H9 (cell line): ENCODE measurements around the gene STIM2. TPM values are rescaled to one million over a fixed set of nuclear protein-coding genes. Genes with fewer than 3 reads are reported as not detected.

Experiments
- DNase-seq: peaks from one replicate; pipeline ENCODE4 v3.0.0-alpha.2; 2017
- H2AFZ ChIP-seq: one replicate; pipeline ENCODE4 v1.6.1; 2013; ENCODE audit warnings: mild to moderate bottlenecking, low read length, control low read depth, moderate library complexity
- H2AK5ac ChIP-seq: 2 replicates; pipeline ENCODE4 v1.6.1; 2013; ENCODE audit warnings: low read length, control low read depth, mixed read lengths; ENCODE audit not compliant: insufficient read length
- H2BK120ac ChIP-seq: one replicate; pipeline ENCODE4 v1.6.1; 2013; ENCODE audit warnings: low read depth, mild to moderate bottlenecking, low read length, control low read depth, inconsistent platforms; ENCODE audit not compliant: poor library complexity, severe bottlenecking
- H2BK12ac ChIP-seq: 2 replicates; pipeline ENCODE4 v1.6.1; 2013; ENCODE audit warnings: low read length, control low read depth, mixed read lengths, low read depth; ENCODE audit not compliant: insufficient read length
- H2BK15ac ChIP-seq: 2 replicates; pipeline ENCODE4 v1.6.1; 2013; ENCODE audit warnings: low read depth, low read length, control low read depth
- H2BK20ac ChIP-seq: one replicate; pipeline ENCODE4 v1.6.1; 2013; ENCODE audit warnings: low read depth, mild to moderate bottlenecking, low read length, control low read depth, inconsistent platforms; ENCODE audit not compliant: poor library complexity, severe bottlenecking
- H2BK5ac ChIP-seq: 2 replicates; pipeline ENCODE4 v1.6.1; 2013; ENCODE audit warnings: low read length, control low read depth, mixed read lengths; ENCODE audit not compliant: insufficient read length
- H3K14ac ChIP-seq: 2 replicates; pipeline ENCODE4 v1.6.1; 2013; ENCODE audit warnings: low read length, control low read depth; ENCODE audit not compliant: insufficient read depth
- H3K18ac ChIP-seq: 2 replicates; pipeline ENCODE4 v1.6.1; 2013; ENCODE audit warnings: low read depth, mild to moderate bottlenecking, mixed read lengths, low read length, control low read depth; ENCODE audit not compliant: insufficient read length
- H3K23ac ChIP-seq: 2 replicates; pipeline ENCODE4 v1.6.1; 2013; ENCODE audit warnings: low read length, control low read depth, mixed read lengths, low read depth; ENCODE audit not compliant: insufficient read length
- H3K23me2 ChIP-seq: 2 replicates; pipeline ENCODE4 v1.6.1; 2013; ENCODE audit warnings: low read depth, mild to moderate bottlenecking, mixed read lengths, low read length, control low read depth; ENCODE audit not compliant: insufficient read length, poor library complexity, severe bottlenecking
- H3K27ac ChIP-seq: 2 replicates; pipeline ENCODE4 v1.5.1; 2013; ENCODE audit warnings: low read length, control low read depth, mixed read lengths, low read depth; ENCODE audit not compliant: insufficient read length
- H3K27me3 ChIP-seq: 2 replicates; pipeline ENCODE4 v1.6.1; 2013; ENCODE audit warnings: low read length, control low read depth, inconsistent platforms; ENCODE audit not compliant: insufficient read depth
- H3K4ac ChIP-seq: 2 replicates; pipeline ENCODE4 v1.6.1; 2013; ENCODE audit warnings: low read depth, mild to moderate bottlenecking, control low read depth, inconsistent platforms, low read length, moderate library complexity
- H3K4me1 ChIP-seq: 2 replicates; pipeline ENCODE4 v1.6.1; 2013; ENCODE audit warnings: low read length, control low read depth, inconsistent platforms; ENCODE audit not compliant: insufficient read depth
- H3K4me2 ChIP-seq: 2 replicates; pipeline ENCODE4 v1.6.1; 2013; ENCODE audit warnings: low read length, control low read depth, mixed read lengths; ENCODE audit not compliant: insufficient read length, insufficient read depth
- H3K56ac ChIP-seq: 2 replicates; pipeline ENCODE4 v1.6.1; 2013; ENCODE audit warnings: low read depth, mild to moderate bottlenecking, mixed read lengths, low read length, control low read depth; ENCODE audit not compliant: insufficient read length
- H3K79me1 ChIP-seq: 2 replicates; pipeline ENCODE4 v1.6.1; 2013; ENCODE audit warnings: low read depth, mild to moderate bottlenecking, moderate library complexity, low read length, control low read depth, inconsistent platforms; ENCODE audit not compliant: insufficient read depth, poor library complexity, severe bottlenecking
- H3K79me2 ChIP-seq: 2 replicates; pipeline ENCODE4 v1.6.1; 2013; ENCODE audit warnings: low read length, control low read depth, inconsistent platforms; ENCODE audit not compliant: insufficient read depth
- H3K9ac ChIP-seq: 2 replicates; pipeline ENCODE4 v1.6.1; 2013; ENCODE audit warnings: low read length, control low read depth, mixed read lengths; ENCODE audit not compliant: insufficient read length; ENCODE audit errors: extremely low read depth
- H3K9me3 ChIP-seq: one replicate; pipeline ENCODE4 v1.6.1; 2013; ENCODE audit warnings: low read depth, low read length, inconsistent platforms; ENCODE audit not compliant: control insufficient read depth
- H3T11ph ChIP-seq: one replicate; pipeline ENCODE4 v1.6.1; 2013; ENCODE audit warnings: mild to moderate bottlenecking, low read length, control low read depth, inconsistent platforms
- H4K20me1 ChIP-seq: one replicate; pipeline ENCODE4 v1.6.1; 2013; ENCODE audit not compliant: control insufficient read depth, insufficient read length, insufficient read depth
- H4K5ac ChIP-seq: 2 replicates; pipeline ENCODE4 v1.6.1; 2013; ENCODE audit warnings: low read depth, mild to moderate bottlenecking, mixed read lengths, low read length, control low read depth; ENCODE audit not compliant: insufficient read length
- H4K8ac ChIP-seq: replicated peaks from 2 replicates; pipeline ENCODE4 v1.6.1; 2013; ENCODE audit warnings: low read length, control low read depth, mixed read lengths, low read depth; ENCODE audit not compliant: insufficient read length
- H4K91ac ChIP-seq: 2 replicates; pipeline ENCODE4 v1.6.1; 2013; ENCODE audit warnings: low read depth, mild to moderate bottlenecking, moderate library complexity, mixed read lengths, low read length, control low read depth; ENCODE audit not compliant: insufficient read length
- H3K27ac Mint-ChIP-seq, 3 experiments: 2 replicates in 2 of 3; 3 replicates in 1 of 3; pipeline ENCODE4 v1.8.0; 2020 to 2021; ENCODE audit warnings: mixed read lengths in 3 of 3, mild to moderate bottlenecking in 1 of 3, moderate library complexity in 1 of 3
- H3K27me3 Mint-ChIP-seq: 2 replicates; pipeline ENCODE4 v1.8.0; 2021; ENCODE audit warnings: low read depth, mild to moderate bottlenecking, moderate library complexity, mixed read lengths
- H3K36me3 Mint-ChIP-seq, 3 experiments: 2 replicates in 2 of 3; 3 replicates in 1 of 3; pipeline ENCODE4 v1.8.0; 2020 to 2021; ENCODE audit warnings: low read depth in 3 of 3, mixed read lengths in 3 of 3; ENCODE audit not compliant: insufficient read depth in 1 of 3
- H3K4me1 Mint-ChIP-seq, 2 experiments: 2 replicates each; pipeline ENCODE4 v1.8.0; 2020; ENCODE audit warnings: mixed read lengths in 2 of 2
- H3K4me3 Mint-ChIP-seq, 2 experiments: 2 replicates in 1 of 2; 3 replicates in 1 of 2; pipeline ENCODE4 v1.8.0; 2020 to 2021; ENCODE audit warnings: mild to moderate bottlenecking in 2 of 2, mixed read lengths in 2 of 2, moderate library complexity in 1 of 2
- H3K9me3 Mint-ChIP-seq, 2 experiments: 2 replicates in 1 of 2; 3 replicates in 1 of 2; pipeline ENCODE4 v1.8.0; 2020; ENCODE audit warnings: mild to moderate bottlenecking in 2 of 2, mixed read lengths in 2 of 2, moderate library complexity in 1 of 2
- CTCF ChIP-seq: fragments of 200-600 bp; sonication (generic); conservative IDR thresholded peaks from 3 replicates; pipeline ENCODE4 v1.8.0; 2021; ENCODE audit warnings: antibody characterized with exemption, mild to moderate bottlenecking
- WGBS: extraction: QIAGEN DNeasy Blood & Tissue Kit; methylation state at CpG from one replicate; pipeline ENCODE4 v1.1.7; 2013; ENCODE audit warnings: missing lambda C conversion rate, low lambda C conversion rate, mixed read lengths; ENCODE audit not compliant: insufficient read length; ENCODE audit errors: extremely low coverage; 5-methylcytosine and 5-hydroxymethylcytosine counted together
- total RNA-seq: library from RNA; stranded (reverse); gene quantifications from 2 replicates; pipeline ENCODE4 v1.2.1, GENCODE V29; 2021

The STIM2 gene
- total RNA-seq, 1 experiment from 2014 or later, result 26.2 TPM

- no peak overlapping the region for H2BK5ac ChIP-seq
Observed at GRCh38 chr4:26850528-26850927, 10.1 kb upstream of the STIM2 start.

More at GRCh38 chr4:26850528-26850927, 10.1 kb upstream of the STIM2 start:
- H4K91ac ChIP-seq, result no peak overlapping the region
- WGBS, result no CpG with 5 or more reads among the region's 1 CpG
- no peak overlapping the region for H4K8ac ChIP-seq
- H3K18ac ChIP-seq, result no peak overlapping the region
- Mint-ChIP-seq H3K27ac (no peak overlapping the region; a peak in 1 of 7 replicates), H3K4me1 (peaks cover 7% of the 10 kb centered on the region in 2 experiments), H3K36me3 (no peaks in the 10 kb centered on the region), H3K27me3 (no peaks in the 10 kb centered on the region), H3K4me3 (no peak overlapping the region), H3K9me3 (peaks cover 0 to under 1% of the 10 kb centered on the region in 2 experiments; a peak in 1 of 5 replicates)
- H3K4ac ChIP-seq, result no peak overlapping the region
- H3K56ac ChIP-seq, result no peak overlapping the region
- no peaks in the 10 kb centered on the region for H3K27me3 ChIP-seq
- no peak overlapping the region for H3K27ac ChIP-seq
- no peaks in the 10 kb centered on the region for H3K9me3 ChIP-seq
- no peaks in the 10 kb centered on the region for H3K79me1 ChIP-seq
- H3K9ac ChIP-seq, result no peak overlapping the region
- H3K4me1 ChIP-seq, result no peaks in the 10 kb centered on the region; the same call in 1 of the 2 replicates
- H2BK20ac ChIP-seq, result no peak overlapping the region
- no peak overlapping the region for H3K14ac ChIP-seq
- H2BK12ac ChIP-seq, result no peak overlapping the region
- no peak overlapping the region for H2BK120ac ChIP-seq
- H3K23me2 ChIP-seq, result no peaks in the 10 kb centered on the region
- H4K5ac ChIP-seq, result no peak overlapping the region
- no peak overlapping the region for H2AK5ac ChIP-seq
- no peaks in the 10 kb centered on the region for H3K79me2 ChIP-seq
- no peak for TF ChIP-seq CTCF
- no peaks in the 10 kb centered on the region for H4K20me1 ChIP-seq
- H3T11ph ChIP-seq, result no peak overlapping the region
- no peak for DNase-seq
- no peak overlapping the region for H2BK15ac ChIP-seq
- no peak overlapping the region for H3K23ac ChIP-seq
- no peak overlapping the region for H3K4me2 ChIP-seq
- H2AFZ ChIP-seq, result no peak overlapping the region
